Skeletal muscle satellite cell (primary cell): ENCODE data around the gene SRRM3.
"Not testable (repeated sequence)": the region's sequence is repeated elsewhere in the genome, so short reads cannot be mapped to it uniquely, and the experiment has no call there.

Experiments
- H3K27me3 ChIP-seq: 2 replicates; pipeline ENCODE4 v1.7.0; 2013; ENCODE audit warnings: low read length; ENCODE audit not compliant: control insufficient read depth, insufficient read depth
- H3K36me3 ChIP-seq: 2 replicates; pipeline ENCODE4 v1.7.0; 2013; ENCODE audit warnings: mild to moderate bottlenecking, control low read depth, low read length; ENCODE audit not compliant: insufficient read depth
- H3K4me1 ChIP-seq: 2 replicates; pipeline ENCODE4 v1.7.0; 2013; ENCODE audit warnings: low read length; ENCODE audit not compliant: control insufficient read depth, insufficient read depth
- H3K4me2 ChIP-seq: 2 replicates; pipeline ENCODE4 v1.7.0; 2013; ENCODE audit warnings: mild to moderate bottlenecking, low read length
- H3K4me3 ChIP-seq: 2 replicates; pipeline ENCODE4 v1.7.0; 2013; ENCODE audit warnings: low read length
- H3K9ac ChIP-seq: 2 replicates; pipeline ENCODE4 v1.7.0; 2013; ENCODE audit warnings: mild to moderate bottlenecking, low read depth, low read length, moderate library complexity
- H3K9me3 ChIP-seq: replicated peaks from 2 replicates; pipeline ENCODE4 v1.7.0; 2013; ENCODE audit warnings: mild to moderate bottlenecking, control low read depth, low read length

SRRM3 gene

GRCh38 chr7:76193883-76194282 lies 7.8 kb upstream of the SRRM3 start:
- no peaks in the 10 kb centered on the region for H3K4me1 ChIP-seq
- H3K4me2 ChIP-seq, result no peak overlapping the region
- H3K27me3 ChIP-seq, result peaks cover 12% of the 10 kb centered on the region
- no peaks in the 10 kb centered on the region for H3K36me3 ChIP-seq
- no peak overlapping the region for H3K4me3 ChIP-seq
- H3K9me3 ChIP-seq, result no peaks in the 10 kb centered on the region
- H3K9ac ChIP-seq, result no peak overlapping the region

- Histone ChIP-seq H3K4me2 (no peak overlapping the region), H3K9ac (no peak overlapping the region), H3K4me1 (no peaks in the 10 kb centered on the region), H3K27me3 (peaks cover 13% of the 10 kb centered on the region), H3K9me3 (no peaks in the 10 kb centered on the region), H3K4me3 (no peak overlapping the region), H3K36me3 (no peaks in the 10 kb centered on the region)
Measured at GRCh38 chr7:76196786-76197185, 4.9 kb upstream of the SRRM3 start.

- Histone ChIP-seq H3K9ac (no peak overlapping the region), H3K4me1 (no peaks in the 10 kb centered on the region), H3K36me3 (no peaks in the 10 kb centered on the region), H3K4me2 (no peak overlapping the region), H3K27me3 (peaks cover 16% of the 10 kb centered on the region), H3K4me3 (no peak overlapping the region), H3K9me3 (no peaks in the 10 kb centered on the region)
Measured at GRCh38 chr7:76198202-76198601, 3.5 kb upstream of the SRRM3 start.

- no peak overlapping the region for H3K4me3 ChIP-seq
- no peak overlapping the region for H3K9ac ChIP-seq
- no peaks in the 10 kb centered on the region for H3K4me1 ChIP-seq
- H3K4me2 ChIP-seq, result no peak overlapping the region
- no peaks in the 10 kb centered on the region for H3K9me3 ChIP-seq
- no peaks in the 10 kb centered on the region for H3K36me3 ChIP-seq
- peaks cover 16% of the 10 kb centered on the region for H3K27me3 ChIP-seq
Measured at GRCh38 chr7:76202666-76203030, 952 bp downstream of the SRRM3 start.

- H3K9ac ChIP-seq, result no peak overlapping the region
- H3K4me2 ChIP-seq, result no peak overlapping the region
- H3K36me3 ChIP-seq, result no peaks in the 10 kb centered on the region
- peaks cover 24% of the 10 kb centered on the region for H3K27me3 ChIP-seq
- no peaks in the 10 kb centered on the region for H3K9me3 ChIP-seq
- no peaks in the 10 kb centered on the region for H3K4me1 ChIP-seq
- no peak overlapping the region for H3K4me3 ChIP-seq
Measured at GRCh38 chr7:76204147-76204546, 2.5 kb downstream of the SRRM3 start.

- H3K27me3 ChIP-seq, result peaks cover 32% of the 10 kb centered on the region
Measured at GRCh38 chr7:76206633-76207032, 4.9 kb downstream of the SRRM3 start.

GRCh38 chr7:76209310-76209709 lies 7.6 kb downstream of the SRRM3 start:
- H3K4me1 ChIP-seq, result no peaks in the 10 kb centered on the region
- no peaks in the 10 kb centered on the region for H3K9me3 ChIP-seq
- H3K9ac ChIP-seq, result no peak overlapping the region
- H3K4me3 ChIP-seq, result no peak overlapping the region
- H3K36me3 ChIP-seq, result no peaks in the 10 kb centered on the region
- H3K4me2 ChIP-seq, result no peak overlapping the region
- H3K27me3 ChIP-seq, result peaks cover 27% of the 10 kb centered on the region

More at GRCh38 chr7:76206633-76207032, 4.9 kb downstream of the SRRM3 start:
- Histone ChIP-seq H3K4me3 (no peak overlapping the region), H3K4me1 (no peaks in the 10 kb centered on the region), H3K9me3 (no peaks in the 10 kb centered on the region), H3K4me2 (no peak overlapping the region), H3K36me3 (no peaks in the 10 kb centered on the region), H3K9ac (no peak overlapping the region)

GRCh38 chr7:76211216-76211615 lies 9.5 kb downstream of the SRRM3 start:
- H3K9ac ChIP-seq, result no peak overlapping the region
- H3K36me3 ChIP-seq, result no peaks in the 10 kb centered on the region
- no peak overlapping the region for H3K4me3 ChIP-seq
- peaks cover 26% of the 10 kb centered on the region for H3K27me3 ChIP-seq
- H3K9me3 ChIP-seq, result no peaks in the 10 kb centered on the region
- no peaks in the 10 kb centered on the region for H3K4me1 ChIP-seq
- H3K4me2 ChIP-seq, result no peak overlapping the region

- H3K4me2 ChIP-seq, H3K4me1 ChIP-seq, H3K9me3 ChIP-seq, H3K36me3 ChIP-seq, H3K9ac ChIP-seq, H3K4me3 ChIP-seq: not testable (repeated sequence)
- H3K27me3 ChIP-seq, result peaks cover 38% of the 10 kb centered on the region
Measured at GRCh38 chr7:76215349-76215748, 13.7 kb downstream of the SRRM3 start.

- H3K4me1 ChIP-seq, result peaks cover 6% of the 10 kb centered on the region
- no peaks in the 10 kb centered on the region for H3K36me3 ChIP-seq
- H3K27me3 ChIP-seq, result peaks cover 38% of the 10 kb centered on the region
- H3K9me3 ChIP-seq, result no peaks in the 10 kb centered on the region
- no peak overlapping the region for H3K9ac ChIP-seq
- H3K4me2 ChIP-seq, result no peak overlapping the region
- no peak overlapping the region for H3K4me3 ChIP-seq
Measured at GRCh38 chr7:76216381-76217082, 14.8 kb downstream of the SRRM3 start.

- Histone ChIP-seq H3K27me3 (peaks cover 43% of the 10 kb centered on the region), H3K9me3 (no peaks in the 10 kb centered on the region), H3K9ac (no peak overlapping the region), H3K36me3 (no peaks in the 10 kb centered on the region), H3K4me1 (peaks cover 6% of the 10 kb centered on the region), H3K4me2 (no peak overlapping the region), H3K4me3 (no peak overlapping the region)
Measured at GRCh38 chr7:76217942-76218566, 16.4 kb downstream of the SRRM3 start.
